H1 (cell line): ENCODE data around the gene GALNT12. TPM values are rescaled to one million over a fixed set of nuclear protein-coding genes. Genes with fewer than 3 reads are reported as not detected.

ENCODE experiments used
- CTCF ChIA-PET: fragments of 300-600 bp; sonication (Branson Sonifier 250); formaldehyde crosslinking; loops from one replicate; lab custom pipeline; 2021; ENCODE audit not compliant: partially characterized antibody; lab: Charles Lee
- POLR2A ChIA-PET: fragments of 300-600 bp; sonication (Branson Sonifier 250); formaldehyde crosslinking; loops from one replicate; lab custom pipeline; 2021; ENCODE audit warnings: inconsistent platforms; ENCODE audit not compliant: partially characterized antibody; lab: Charles Lee
- DNase-seq, 2 experiments: peaks; one replicate each; pipeline versions ENCODE4 v3.0.0 to v3.0.0-alpha.2; 2010 to 2022; ENCODE audit warnings: low spot score in 2 of 2, low read depth in 1 of 2, mixed read lengths in 1 of 2
- FAIRE-seq: peaks from 2 replicates; lab custom pipeline; 2011; peaks lifted over from hg19 to GRCh38; lab: Jason Lieb, UNC
- H2AFZ ChIP-seq: 2 replicates; pipeline ENCODE4 v1.8.1; 2012; ENCODE audit warnings: low read length, inconsistent platforms
- H2AK5ac ChIP-seq: 2 replicates; pipeline ENCODE4 v1.6.1; 2013; ENCODE audit warnings: low read depth, low read length
- H2BK120ac ChIP-seq: replicated peaks from 2 replicates; pipeline ENCODE3; 2013; ENCODE audit warnings: low read depth, low read length, inconsistent platforms
- H2BK12ac ChIP-seq: 2 replicates; pipeline ENCODE4 v1.6.1; 2013; ENCODE audit warnings: low read depth, low read length
- H2BK15ac ChIP-seq: 2 replicates; pipeline ENCODE4 v1.6.1; 2013; ENCODE audit warnings: low read length
- H2BK20ac ChIP-seq: 2 replicates; pipeline ENCODE4 v1.6.1; 2013; ENCODE audit warnings: low read length
- H2BK5ac ChIP-seq: 2 replicates; pipeline ENCODE4 v1.6.1; 2013; ENCODE audit warnings: low read depth, low read length
- H3K14ac ChIP-seq: 2 replicates; pipeline ENCODE4 v1.6.1; 2013; ENCODE audit warnings: inconsistent platforms; ENCODE audit not compliant: insufficient read length
- H3K18ac ChIP-seq: 2 replicates; pipeline ENCODE4 v1.6.1; 2013; ENCODE audit warnings: low read length; ENCODE audit errors: extremely low read depth
- H3K23ac ChIP-seq: 2 replicates; pipeline ENCODE4 v1.6.1; 2013; ENCODE audit warnings: inconsistent platforms; ENCODE audit not compliant: insufficient read length
- H3K23me2 ChIP-seq: 2 replicates; pipeline ENCODE4 v1.6.1; 2013; ENCODE audit warnings: low read depth, low read length
- H3K27ac ChIP-seq: 2 replicates; pipeline ENCODE4 v1.6.1; 2011; ENCODE audit warnings: low read depth, low read length, inconsistent platforms
- H3K27me3 ChIP-seq, 4 experiments: replicated peaks in 1 of 4; 1 replicate in 1 of 4; 2 replicates in 3 of 4; pipeline versions ENCODE4 v1.6.1 to v1.8.1; 2011 to 2013; ENCODE audit warnings: low read length in 3 of 4, mild to moderate bottlenecking in 3 of 4, inconsistent platforms in 2 of 4, mixed read lengths in 2 of 4, moderate library complexity in 1 of 4; ENCODE audit not compliant: control insufficient read depth in 3 of 4, insufficient read depth in 3 of 4; ENCODE audit errors: extremely low read depth in 1 of 4
- H3K36me3 ChIP-seq, 4 experiments: 2 replicates each; pipeline versions ENCODE4 v1.6.1 to v1.8.1; 2011 to 2013; ENCODE audit warnings: mild to moderate bottlenecking in 4 of 4, low read length in 3 of 4, moderate library complexity in 2 of 4, control low read depth in 1 of 4, inconsistent platforms in 1 of 4; ENCODE audit not compliant: insufficient read depth in 4 of 4, control insufficient read depth in 2 of 4
- H3K4ac ChIP-seq: replicated peaks from 2 replicates; pipeline ENCODE3; 2013; ENCODE audit warnings: low read length, low read depth, mixed read lengths, inconsistent platforms; ENCODE audit not compliant: insufficient read length
- H3K4me1 ChIP-seq, 4 experiments: replicated peaks in 1 of 4; 1 replicate in 1 of 4; 2 replicates in 3 of 4; pipeline versions ENCODE4 v1.6.1 to v1.8.1; 2011 to 2013; ENCODE audit warnings: low read length in 3 of 4, inconsistent platforms in 2 of 4, mixed read lengths in 1 of 4; ENCODE audit not compliant: insufficient read depth in 4 of 4, control insufficient read depth in 3 of 4
- H3K4me2 ChIP-seq, 2 experiments: 2 replicates each; pipeline versions ENCODE4 v1.6.1 to v1.8.1; 2011 to 2013; ENCODE audit warnings: low read depth in 2 of 2, low read length in 2 of 2, control low read depth in 1 of 2, inconsistent platforms in 1 of 2, mild to moderate bottlenecking in 1 of 2; ENCODE audit not compliant: insufficient read depth in 1 of 2
- H3K4me3 ChIP-seq, 4 experiments: fragments of 200-600, 300-600 bp in 1 of 4; sonication (generic), shearing (Covaris generic), sonication (Bioruptor Twin) in 1 of 4; 2 replicates each; pipeline versions ENCODE4 v1.5.1 to v1.8.1; 2011 to 2016; ENCODE audit warnings: low read length in 4 of 4, low read depth in 3 of 4, control low read depth in 2 of 4, inconsistent platforms in 2 of 4, mild to moderate bottlenecking in 2 of 4, mixed read lengths in 1 of 4, moderate library complexity in 1 of 4; ENCODE audit not compliant: insufficient read depth in 2 of 4; ENCODE audit errors: extremely low read depth in 1 of 4
- H3K56ac ChIP-seq: replicated peaks from 2 replicates; pipeline ENCODE3; 2013; ENCODE audit warnings: low read depth, mild to moderate bottlenecking, mixed read lengths, low read length, inconsistent platforms; ENCODE audit not compliant: insufficient read length
- H3K79me1 ChIP-seq: 2 replicates; pipeline ENCODE4 v1.6.1; 2013; ENCODE audit warnings: low read depth, low read length, control low read depth
- H3K79me2 ChIP-seq, 2 experiments: 2 replicates each; pipeline versions ENCODE4 v1.6.1 to v1.8.1; 2012 to 2013; ENCODE audit warnings: low read length in 2 of 2, mild to moderate bottlenecking in 2 of 2, inconsistent platforms in 1 of 2; ENCODE audit not compliant: insufficient read depth in 2 of 2, control insufficient read depth in 1 of 2
- H3K9ac ChIP-seq, 4 experiments: replicated peaks in 1 of 4; 1 replicate in 1 of 4; 2 replicates in 3 of 4; pipeline versions ENCODE4 v1.6.1 to v1.8.1; 2011 to 2013; ENCODE audit warnings: low read depth in 3 of 4, low read length in 3 of 4, control low read depth in 2 of 4, mild to moderate bottlenecking in 2 of 4, moderate library complexity in 2 of 4, inconsistent platforms in 1 of 4; ENCODE audit errors: extremely low read depth in 1 of 4
- H3K9me3 ChIP-seq, 2 experiments: 2 replicates each; pipeline versions ENCODE4 v1.6.1 to v1.8.1; 2012 to 2013; ENCODE audit warnings: mild to moderate bottlenecking in 2 of 2, moderate library complexity in 2 of 2, control low read depth in 1 of 2, inconsistent platforms in 1 of 2, low read depth in 1 of 2, low read length in 1 of 2, mixed read lengths in 1 of 2; ENCODE audit not compliant: insufficient read depth in 2 of 2
- H4K20me1 ChIP-seq, 2 experiments: replicated peaks in 1 of 2; 2 replicates each; pipeline versions ENCODE3 to v1.8.1; 2011 to 2013; ENCODE audit warnings: inconsistent platforms in 2 of 2, low read length in 2 of 2, mild to moderate bottlenecking in 1 of 2; ENCODE audit not compliant: insufficient read depth in 2 of 2, control insufficient read depth in 1 of 2
- H4K5ac ChIP-seq: 2 replicates; pipeline ENCODE4 v1.6.1; 2013; ENCODE audit warnings: low read length, low read depth, mixed read lengths, inconsistent platforms; ENCODE audit not compliant: insufficient read length
- H4K8ac ChIP-seq: 2 replicates; pipeline ENCODE4 v1.8.0; 2013; ENCODE audit warnings: mild to moderate bottlenecking, moderate library complexity, low read length, inconsistent platforms; ENCODE audit not compliant: insufficient read depth; ENCODE audit errors: extremely low read depth
- H4K91ac ChIP-seq: replicated peaks from 2 replicates; pipeline ENCODE3; 2013; ENCODE audit warnings: low read length, mixed read lengths, inconsistent platforms; ENCODE audit not compliant: insufficient read length
- CEBPB ChIP-seq: IDR thresholded peaks from 2 replicates; pipeline ENCODE4 v1.6.1; 2012; ENCODE audit warnings: low read depth, low read length
- RAD21 ChIP-seq, 2 experiments: IDR thresholded peaks in 1 of 2; conservative IDR thresholded peaks in 1 of 2; 2 replicates each; pipeline ENCODE4 v1.6.1; 2011; ENCODE audit warnings: low read depth in 2 of 2, low read length in 2 of 2, improper control_type of control experiment in 1 of 2, inconsistent platforms in 1 of 2, mild to moderate bottlenecking in 1 of 2, moderate library complexity in 1 of 2
- SP2 ChIP-seq: IDR thresholded peaks from 2 replicates; pipeline ENCODE4 v1.6.1; 2012; ENCODE audit warnings: mild to moderate bottlenecking, low read length, inconsistent platforms
- TAF7 ChIP-seq: optimal IDR thresholded peaks from 2 replicates; pipeline ENCODE3; 2011; ENCODE audit warnings: low read depth, mild to moderate bottlenecking, inconsistent platforms, low read length, moderate library complexity, borderline replicate concordance
- WGBS, 2 experiments: shearing (Covaris generic) in 1 of 2; methylation state at CpG; one replicate each; pipeline versions ENCODE4 v1.1.6 to v1.1.7; 2013 to 2015; ENCODE audit warnings: low lambda C conversion rate in 2 of 2, mixed read lengths in 2 of 2, inconsistent platforms in 1 of 2, low coverage in 1 of 2, missing lambda C conversion rate in 1 of 2; ENCODE audit not compliant: insufficient replicate concordance in 2 of 2, insufficient coverage in 1 of 2, insufficient read length in 1 of 2; ENCODE audit errors: extremely low coverage in 1 of 2, missing lambda C conversion rate in 1 of 2; 5-methylcytosine and 5-hydroxymethylcytosine counted together
- polyA plus RNA-seq, 7 experiments: library from polyadenylated mRNA; depleted of rRNA in 3 of 7; stranded (reverse) in 5 of 7; unstranded in 2 of 7; fragments of >200 nt in 5 of 7; fragments of 200-250 nt in 2 of 7; gene quantifications; 1 replicate in 5 of 7; 2 replicates in 1 of 7; 4 replicates in 1 of 7; pipeline versions ENCODE4 v1.2.1 to v1.2.3, GENCODE V29; 2011 to 2013; ENCODE audit warnings: missing spikeins in 2 of 7, mixed read lengths in 2 of 7
- total RNA-seq: library from RNA; stranded (reverse); fragmentation: NEBNext Ultra II Directional; extraction: Animal tissue kit (Norgen Biotek cat#: 25700); gene quantifications from 2 replicates; pipeline ENCODE4 v1.2.1, GENCODE V29; 2021
- TF ChIP-seq, protein P1 (sequence below): IDR thresholded peaks from 2 replicates; pipeline ENCODE4 v1.6.1; 2012; ENCODE audit warnings: inconsistent platforms

The GALNT12 gene
- total and polyA plus RNA-seq, 2 of the 8 experiments (the other 6 are each of a cell fraction or from before 2014, with no cell fraction given) = 16.2 to 19.6 TPM

- no peaks in the 10 kb centered on the region for H3K79me1 ChIP-seq
- H3K4me1 ChIP-seq = peaks cover 0 to 4% (median under 1%) of the 10 kb centered on the region in 4 experiments; a peak in 2 of 7 replicates
- no peaks in the 10 kb centered on the region for H3K27me3 ChIP-seq
- no peak overlapping the region for H3K18ac ChIP-seq
- TF ChIP-seq TAF7 (no peak), RAD21 (IDR thresholded peaks at IDR 0.05 in 1 of 2, conservative IDR thresholded peaks at IDR 0.05 in 1 of 2; ENCODE audit: low read depth in 2 of 2, low read length in 2 of 2) (no peak), CEBPB (no peak), SP2 (no peak)
- TF ChIP-seq, protein P1, sequence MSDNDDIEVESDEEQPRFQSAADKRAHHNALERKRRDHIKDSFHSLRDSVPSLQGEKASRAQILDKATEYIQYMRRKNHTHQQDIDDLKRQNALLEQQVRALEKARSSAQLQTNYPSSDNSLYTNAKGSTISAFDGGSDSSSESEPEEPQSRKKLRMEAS = no peak
- H3K14ac ChIP-seq = no peak overlapping the region
- no peak overlapping the region for H2BK20ac ChIP-seq
- DNase-seq (no peak), FAIRE-seq (no peak)
- H4K8ac ChIP-seq = no peak overlapping the region
- no peaks in the 10 kb centered on the region for H3K9me3 ChIP-seq
- ChIA-PET CTCF (interaction anchor here (0.6 to 2.3 kb wide), 3 partner anchors 10 to 160 kb away, joined by 3 to 13 read pairs (median 4); no protein-coding TSS in a partner anchor), POLR2A (no interaction called here)
- H2AK5ac ChIP-seq = no peak overlapping the region
- H3K4ac ChIP-seq = no peak overlapping the region
- H2BK120ac ChIP-seq = no peak overlapping the region
- H3K23me2 ChIP-seq = no peaks in the 10 kb centered on the region
- peaks cover 0 to 24% (median 3%) of the 10 kb centered on the region in 4 experiments; a peak in 6 of 8 replicates for H3K36me3 ChIP-seq
- H3K23ac ChIP-seq = no peak overlapping the region
- H3K27ac ChIP-seq = no peak overlapping the region
- H3K79me2 ChIP-seq = no peaks in the 10 kb centered on the region
- H2BK12ac ChIP-seq = no peak overlapping the region
- H4K20me1 ChIP-seq = peaks cover 0 to 2% of the 10 kb centered on the region in 2 experiments
- no peak overlapping the region for H3K4me2 ChIP-seq
- WGBS, 2 experiments = 84% methylated on average over 6 of the region's 6 CpGs; no CpG with 5 or more reads in 1 of the 2 experiments
- H4K5ac ChIP-seq = no peak overlapping the region
- H2BK15ac ChIP-seq = no peak overlapping the region
- H3K56ac ChIP-seq = no peak overlapping the region
- no peak overlapping the region for H3K9ac ChIP-seq
- no peak overlapping the region for H3K4me3 ChIP-seq
- no peak overlapping the region for H4K91ac ChIP-seq
- no peak overlapping the region for H2AFZ ChIP-seq
- no peak overlapping the region for H2BK5ac ChIP-seq
These were observed 30.8 kb downstream of the GALNT12 start for GRCh38 chr9:98838155-98838867.
